Stimulated activated CD8-positive, alpha-beta memory T cell treated with anti-CD3 and anti-CD28 coated beads, Interleukin-15, amount 100 ng/mL, for 48 hours (primary cell): ENCODE results near the gene ZNF746.

ENCODE experiments used
- DNase-seq, 2 donors: peaks; one replicate each; pipeline ENCODE4 v3.0.0-alpha.2; 2020; ENCODE audit warnings: low read depth in 2 of 2

ZNF746 gene

DNA sequence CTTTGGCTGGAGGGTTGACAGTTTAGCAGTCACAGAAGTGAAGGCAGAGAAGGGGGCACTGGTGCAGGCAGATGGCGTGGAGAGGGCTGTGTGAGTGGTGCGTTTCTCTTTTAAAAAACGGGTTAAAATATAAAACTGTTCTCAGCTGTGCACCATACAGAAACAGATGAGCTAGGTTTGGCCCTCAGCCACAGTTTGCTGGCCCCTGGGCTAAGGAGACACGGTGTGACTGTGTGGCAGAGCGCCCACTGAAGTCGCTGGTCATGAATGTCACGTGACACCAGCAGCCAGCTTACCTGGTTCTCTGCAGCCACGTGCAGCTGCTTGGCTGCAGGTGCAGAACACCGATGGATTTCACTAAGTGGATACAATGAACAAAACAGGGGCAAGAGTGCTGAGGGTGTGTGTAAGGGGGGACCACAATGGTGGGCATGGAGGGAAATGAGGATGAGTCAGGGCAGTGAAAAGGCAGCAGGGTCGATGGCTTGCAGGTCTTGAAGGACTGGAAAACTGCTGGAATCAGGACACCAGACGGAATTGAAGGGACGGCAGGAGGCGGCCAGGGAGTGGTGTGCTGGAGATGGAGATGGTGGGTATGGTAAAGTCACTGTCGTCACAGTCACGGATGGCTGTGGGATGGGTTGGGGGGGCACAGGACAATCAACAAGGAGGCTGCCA is 7.4 kb downstream of the ZNF746 start:
- no peak for DNase-seq

DNA sequence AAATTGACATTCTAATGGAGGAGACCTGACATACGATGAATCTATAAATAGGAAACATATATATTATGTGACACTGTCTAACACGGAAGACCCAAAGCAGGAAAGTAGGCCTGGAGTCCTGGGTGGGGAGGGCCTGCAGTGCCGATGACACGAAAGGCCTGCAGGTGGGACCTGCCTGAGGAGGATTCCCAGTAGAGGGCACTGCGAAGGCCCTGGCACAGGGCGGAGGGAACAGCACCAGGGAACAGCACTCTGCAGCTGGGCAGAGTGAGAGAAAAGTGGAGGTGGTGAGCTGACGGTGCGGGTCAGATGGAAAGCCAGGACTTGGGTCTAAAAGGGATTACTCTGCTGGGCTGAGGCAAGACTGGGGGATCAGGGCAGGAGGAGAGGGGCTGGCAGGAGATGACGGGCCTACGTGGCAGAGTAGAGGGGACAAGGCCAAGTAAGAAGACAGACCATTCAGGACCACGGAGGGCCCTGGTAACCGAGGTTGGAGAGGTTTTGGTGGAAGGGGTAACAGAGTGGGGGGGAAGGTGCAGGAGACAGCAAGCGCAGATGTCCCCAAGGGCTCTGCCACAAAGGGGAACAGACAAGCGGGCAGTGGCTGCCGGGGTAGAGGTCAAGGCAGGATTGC is 8.1 kb downstream of the ZNF746 start:
- no peak for DNase-seq

DNA sequence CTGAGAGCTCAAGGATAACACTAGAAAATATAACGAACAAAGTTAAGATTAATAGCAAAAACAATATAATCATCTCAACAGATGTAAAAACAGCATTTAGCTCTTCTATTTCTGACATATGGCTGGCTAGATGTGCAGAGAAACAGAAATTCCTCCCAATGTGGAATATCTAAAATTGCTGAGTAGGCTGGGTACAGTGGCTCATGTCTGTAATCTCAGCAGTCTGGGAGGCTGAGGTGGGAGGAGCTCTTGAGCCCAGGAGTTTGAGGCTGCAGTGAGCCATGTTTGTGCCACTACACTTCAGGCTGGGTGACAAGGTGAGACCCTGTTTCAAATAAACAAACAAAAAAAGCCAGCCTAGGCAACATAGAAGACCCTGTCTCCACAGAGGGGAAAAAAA is 18.0 kb downstream of the ZNF746 start:
- no peak for DNase-seq

DNA sequence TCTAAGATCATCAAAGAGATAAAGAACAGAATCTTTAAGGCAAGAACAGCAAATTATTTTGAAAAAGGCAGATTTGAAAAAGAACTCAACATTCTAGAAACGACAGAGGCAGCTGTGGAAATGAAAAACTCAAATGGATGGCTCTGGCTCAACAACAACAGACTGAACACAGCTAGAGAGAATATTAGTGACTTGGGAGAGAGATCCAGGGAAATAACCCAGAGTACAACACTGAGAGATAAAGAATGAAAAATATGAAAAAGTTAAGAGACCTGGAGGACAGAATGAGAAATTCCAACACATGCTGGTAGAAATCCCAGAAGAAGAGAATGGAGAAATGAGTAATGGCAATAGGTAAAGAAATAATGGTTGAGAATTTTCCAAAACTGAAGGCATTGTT is 18.9 kb downstream of the ZNF746 start:
- DNase-seq, result no peak

DNA sequence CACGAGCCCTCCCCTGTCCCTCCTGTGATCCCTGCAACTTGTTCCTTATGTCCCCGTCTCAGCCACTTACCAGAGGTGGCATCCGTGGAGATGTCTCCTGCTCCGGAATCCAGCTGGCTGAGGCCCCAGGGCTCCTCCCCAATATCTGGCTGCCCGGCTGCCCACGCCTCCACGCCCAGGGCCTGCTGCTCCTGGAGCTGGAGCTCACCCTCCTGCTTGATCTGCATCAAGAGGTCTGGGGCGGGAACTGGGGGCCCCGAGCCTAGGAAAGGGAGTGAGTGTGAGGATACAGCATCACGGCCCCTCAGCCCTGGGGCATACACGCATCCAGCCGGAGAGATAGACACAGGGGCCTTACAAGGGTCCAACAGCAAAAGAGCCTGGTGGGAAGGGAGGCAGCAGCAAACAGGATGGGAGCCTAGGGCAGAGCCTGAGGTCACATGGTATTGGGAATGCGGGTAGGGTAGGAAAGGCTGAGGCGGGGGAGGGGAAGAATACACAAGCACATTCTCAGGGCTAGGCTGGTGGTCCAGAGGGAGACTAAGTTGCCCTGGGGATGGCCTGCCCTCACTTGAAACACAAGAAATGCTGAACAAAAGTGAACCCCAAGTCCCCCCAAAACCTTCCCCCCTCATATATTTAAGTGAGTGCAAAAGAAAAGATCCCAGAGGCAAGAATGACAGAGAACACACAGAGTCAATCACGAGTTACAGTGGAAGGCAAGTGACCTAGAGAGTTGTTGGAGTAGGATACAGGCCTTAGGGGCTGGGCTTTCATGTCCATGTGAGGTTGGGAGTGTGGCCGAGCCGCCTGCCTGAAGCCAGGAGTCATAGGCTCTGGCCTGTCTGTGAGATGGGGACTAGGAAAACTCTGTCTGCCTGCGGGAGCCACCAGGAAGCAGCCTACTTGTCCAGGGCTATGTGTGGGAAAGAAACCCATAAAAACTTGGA is 19.8 kb downstream of the ZNF746 start:
- no peak for DNase-seq

- DNase-seq, result no peak
Observed at GRCh38 chr7:149476791-149477190, 20.8 kb downstream of the ZNF746 start.

- no peak for DNase-seq
Observed at GRCh38 chr7:149475121-149476045, 22.2 kb downstream of the ZNF746 start.

- DNase-seq, result no peak
Observed at GRCh38 chr7:149474309-149475120, 23.1 kb downstream of the ZNF746 start.

GRCh38 chr7:149473251-149473650 is 24.4 kb downstream of the ZNF746 start:
- no peak for DNase-seq

- no peak for DNase-seq
Observed at GRCh38 chr7:149471289-149471953, 26.2 kb downstream of the ZNF746 start.

DNA sequence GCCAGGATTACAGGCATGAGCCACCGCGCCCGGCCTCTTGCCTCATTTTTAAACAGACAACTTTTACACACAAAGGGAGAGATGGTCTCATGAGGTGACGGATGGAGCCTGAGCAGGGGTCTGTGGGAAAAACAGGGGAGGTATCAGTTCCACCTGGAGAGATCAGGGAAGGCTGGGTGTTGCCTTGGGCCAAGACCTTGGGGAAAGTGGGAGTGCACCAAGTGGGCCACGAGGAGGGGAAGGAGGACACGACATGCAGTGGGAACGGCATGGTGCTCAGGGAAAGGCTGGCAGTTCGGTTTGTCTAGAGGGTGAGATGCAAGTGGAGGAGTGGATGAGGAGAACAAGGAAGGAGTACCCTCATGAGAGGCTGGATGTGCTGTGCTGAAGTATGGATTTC is 27.8 kb downstream of the ZNF746 start:
- no peak for DNase-seq

GRCh38 chr7:149468208-149468607 is 29.4 kb downstream of the ZNF746 start:
- DNase-seq, result no peak

DNA sequence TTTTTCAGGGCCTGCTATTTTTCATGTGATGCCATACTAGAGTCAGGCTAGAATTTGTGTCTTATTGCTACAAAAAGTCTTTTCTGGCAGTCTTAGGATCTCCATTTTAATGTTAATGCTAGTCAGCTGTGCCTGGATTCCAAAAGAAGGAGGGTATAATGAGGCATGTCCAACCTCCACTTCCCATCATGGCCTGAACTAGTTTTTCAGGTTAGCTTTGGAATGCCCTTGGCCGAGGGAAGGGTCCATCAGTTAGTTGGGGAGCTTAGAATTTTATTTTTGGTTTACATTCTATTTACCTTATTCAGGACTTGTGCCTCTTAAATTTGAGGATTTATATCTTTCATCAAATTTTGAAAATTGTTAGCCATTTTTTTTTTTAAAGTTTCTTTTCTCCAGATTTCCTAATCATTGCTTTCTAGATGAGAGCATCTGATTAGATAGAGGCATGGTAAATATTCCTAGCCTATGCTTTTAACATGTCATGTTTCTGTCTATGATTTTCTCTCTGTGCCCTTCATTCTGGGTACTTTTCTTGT is 30.2 kb downstream of the ZNF746 start:
- DNase-seq, result no peak

- no peak for DNase-seq
Observed at GRCh38 chr7:149466364-149466763, 31.2 kb downstream of the ZNF746 start.

- no peak for DNase-seq
Observed at GRCh38 chr7:149463500-149464161, 34.0 kb downstream of the ZNF746 start.

DNA sequence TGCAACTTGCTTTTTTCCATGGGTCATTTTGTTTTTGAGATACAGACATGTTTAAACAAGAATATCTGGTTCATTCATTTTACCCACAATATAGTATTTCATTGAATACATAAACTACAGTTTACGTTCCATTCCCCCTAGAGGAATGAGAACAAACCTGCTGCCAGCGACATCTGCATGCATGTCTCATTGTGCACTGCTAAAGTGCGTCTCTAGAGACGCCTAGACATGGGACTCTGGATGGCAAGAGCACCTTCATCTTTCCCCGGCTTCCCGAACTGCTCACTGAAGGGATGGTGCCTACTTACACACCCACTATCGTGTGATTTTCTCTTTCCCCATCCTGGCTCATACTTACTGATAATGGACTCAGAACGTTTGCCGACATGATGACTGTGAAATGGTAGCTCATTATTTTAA is 35.5 kb downstream of the ZNF746 start:
- no peak for DNase-seq

GRCh38 chr7:149460493-149461277 is 36.9 kb downstream of the ZNF746 start, which contains the start of gene ZNF777:
Gene ZNF777 (minus strand): TSS chr7:149461062. CDS start chr7:149456022, 5,040 bp downstream.
- DNase-seq, result peak; percentile 64 to 67
